Bronchial epithelial cell (primary cell): ENCODE data around the gene ZNF516. TPM values are rescaled to one million over a fixed set of nuclear protein-coding genes. Genes with fewer than 3 reads are reported as not detected.
A peak's percentile ranks its signal among the peaks of the same experiment; 100 is the strongest.

Source experiments
- DNase-seq: peaks from one replicate; pipeline ENCODE4 v3.0.0-alpha.2; 2010; ENCODE audit warnings: low read depth
- FAIRE-seq: peaks from 2 replicates; lab custom pipeline; 2011; peaks lifted over from hg19 to GRCh38; lab: Jason Lieb, UNC
- H3K27me3 ChIP-seq: 2 replicates; pipeline ENCODE4 v1.5.1; 2011; ENCODE audit warnings: low read length; ENCODE audit not compliant: control insufficient read depth, insufficient read depth
- H3K36me3 ChIP-seq: 2 replicates; pipeline ENCODE4 v1.5.1; 2011; ENCODE audit warnings: low read length; ENCODE audit not compliant: control insufficient read depth, insufficient read depth
- H3K4me3 ChIP-seq: 2 replicates; pipeline ENCODE4 v1.5.1; 2011; ENCODE audit warnings: mild to moderate bottlenecking, low read depth, low read length, control low read depth
- CTCF ChIP-seq: IDR thresholded peaks from 2 replicates; pipeline ENCODE4 v1.5.1; 2011; ENCODE audit warnings: mild to moderate bottlenecking, moderate library complexity, low read length, control low read depth, inconsistent platforms; ENCODE audit not compliant: insufficient read depth, severe bottlenecking
- total RNA-seq: library from RNA; depleted of rRNA; stranded (reverse); fragments of >200 nt; gene quantifications from 2 replicates; pipeline ENCODE4 v1.2.1, GENCODE V29; 2014

Gene ZNF516
- total RNA-seq, 1 donor from 2014 or later, result 16.6 TPM

GRCh38 chr18:76445741-76446232, 49.3 kb downstream of the ZNF516 start:
- no peak for DNase-seq
- Histone ChIP-seq H3K27me3 (no peaks in the 10 kb centered on the region), H3K4me3 (no peak overlapping the region), H3K36me3 (peaks cover 12% of the 10 kb centered on the region)
- FAIRE-seq, result peak; percentile 55
- TF ChIP-seq CTCF, result no peak

GRCh38 chr18:76445275-76445674, 49.8 kb downstream of the ZNF516 start:
- Histone ChIP-seq H3K36me3 (peaks cover 13% of the 10 kb centered on the region), H3K27me3 (no peaks in the 10 kb centered on the region), H3K4me3 (no peak overlapping the region)
- FAIRE-seq, result no peak
- TF ChIP-seq CTCF, result no peak
- DNase-seq, result peak; percentile 55

GRCh38 chr18:76444446-76445105, 50.5 kb downstream of the ZNF516 start:
- TF ChIP-seq CTCF, result no peak
- no peak for FAIRE-seq
- Histone ChIP-seq H3K36me3 (peaks cover 13% of the 10 kb centered on the region), H3K27me3 (no peaks in the 10 kb centered on the region), H3K4me3 (no peak overlapping the region)
- DNase-seq, result no peak

- Histone ChIP-seq H3K36me3 (peaks cover 13% of the 10 kb centered on the region), H3K4me3 (no peak overlapping the region), H3K27me3 (no peaks in the 10 kb centered on the region)
- TF ChIP-seq CTCF, result no peak
- DNase-seq (no peak), FAIRE-seq (peak; percentile 88)
Observed at GRCh38 chr18:76443519-76444445, 51.3 kb downstream of the ZNF516 start.

- TF ChIP-seq CTCF, result no peak
- no peak for FAIRE-seq
- H3K27me3 ChIP-seq, result no peaks in the 10 kb centered on the region
- H3K36me3 ChIP-seq, result peaks cover 14% of the 10 kb centered on the region
- no peak overlapping the region for H3K4me3 ChIP-seq
- no peak for DNase-seq
Observed at GRCh38 chr18:76442413-76443171, 52.5 kb downstream of the ZNF516 start.
